K562 (cell line): Measurements from ENCODE around the gene SDSL. TPM values are rescaled to one million over a fixed set of nuclear protein-coding genes. Genes with fewer than 3 reads are reported as not detected.
A peak's percentile ranks its signal among the peaks of the same experiment; 100 is the strongest.

Experiments
- CEBPG ChIP-seq, 3 experiments: fragments of 200-800 bp in 1 of 3; sonication (Bioruptor generic) in 1 of 3; sonication (generic) in 1 of 3; formaldehyde crosslinking in 1 of 3; IDR thresholded peaks in 2 of 3; conservative IDR thresholded peaks in 1 of 3; 2 replicates each; pipeline versions ENCODE4 v1.6.1 to v1.8.0; 2016 to 2022; ENCODE audit warnings: missing compliant biosample characterization in 2 of 3, missing genetic modification characterization in 2 of 3, mild to moderate bottlenecking in 1 of 3, missing genetic modification reagents in 1 of 3
- CHCHD3 ChIP-seq: fragments of 250-450 bp; sonication (Bioruptor Pico); IDR thresholded peaks from 2 replicates; pipeline ENCODE4 v2.1.2; 2022; ENCODE audit warnings: mild to moderate bottlenecking
- ETS2 ChIP-seq: IDR thresholded peaks from 2 replicates; pipeline ENCODE4 v1.6.1; 2016; ENCODE audit warnings: borderline replicate concordance, missing genetic modification characterization, mild to moderate bottlenecking, moderate library complexity, missing compliant biosample characterization; ENCODE audit not compliant: poor library complexity, severe bottlenecking
- GABPA ChIP-seq: fragments of 200-800 bp; sonication (Bioruptor generic); conservative IDR thresholded peaks from 2 replicates; pipeline ENCODE4 v1.6.1; 2016; ENCODE audit warnings: low read depth, missing genetic modification characterization, missing compliant biosample characterization
- HNRNPLL ChIP-seq: fragments of 200-400 bp; formaldehyde crosslinking; IDR thresholded peaks from 2 replicates; pipeline ENCODE4 v1.6.1; 2017; ENCODE audit warnings: low read length, low read depth, mild to moderate bottlenecking; ENCODE audit not compliant: poor library complexity, severe bottlenecking
- MAFF ChIP-seq: IDR thresholded peaks from 2 replicates; pipeline ENCODE4 v1.6.1; 2012; ENCODE audit warnings: low read length, improper control_type of control experiment
- MAFG ChIP-seq: fragments of 450-650 bp; conservative IDR thresholded peaks from 2 replicates; pipeline ENCODE4 v1.6.1; 2016; ENCODE audit warnings: missing genetic modification characterization, missing compliant biosample characterization
- SAP30 ChIP-seq: fragments of 200-600 bp; sonication (generic); IDR thresholded peaks from 2 replicates; pipeline ENCODE4 v1.6.1; 2012; ENCODE audit warnings: borderline replicate concordance, low read depth, mild to moderate bottlenecking, moderate library complexity, low read length, control low read depth, inconsistent platforms; ENCODE audit not compliant: insufficient read depth, poor library complexity, severe bottlenecking
- SIX5 ChIP-seq, 2 experiments: IDR thresholded peaks; 2 replicates each; pipeline ENCODE4 v1.6.1; 2011; ENCODE audit warnings: low read length in 2 of 2, borderline replicate concordance in 1 of 2, low read depth in 1 of 2, mild to moderate bottlenecking in 1 of 2, moderate library complexity in 1 of 2; ENCODE audit not compliant: insufficient read depth in 1 of 2
- SMARCA4 ChIP-seq: fragments of 450-650 bp; IDR thresholded peaks from 2 replicates; pipeline ENCODE4 v1.6.1; 2016
- SMARCB1 ChIP-seq: IDR thresholded peaks from 2 replicates; pipeline ENCODE4 v1.6.1; 2011; ENCODE audit warnings: improper control_type of control experiment, low read depth; ENCODE audit not compliant: insufficient read length
- SOX6 ChIP-seq: fragments of 450-650 bp; IDR thresholded peaks from 2 replicates; pipeline ENCODE4 v1.6.1; 2014; ENCODE audit warnings: mild to moderate bottlenecking
- TCF7L2 ChIP-seq: fragments of 150-350 bp; IDR thresholded peaks from 2 replicates; pipeline ENCODE4 v1.6.1; 2016; ENCODE audit warnings: low read depth, mild to moderate bottlenecking, low read length, moderate library complexity
- XRCC4 ChIP-seq: IDR thresholded peaks from one replicate; pipeline ENCODE4 v1.6.1; 2011; ENCODE audit not compliant: insufficient read depth, insufficient read length; ENCODE audit errors: extremely low read depth
- ZC3H11A ChIP-seq: IDR thresholded peaks from 2 replicates; pipeline ENCODE4 v1.6.1; 2012; ENCODE audit warnings: low read depth, low read length, improper control_type of control experiment
- ZNF384 ChIP-seq: IDR thresholded peaks from 2 replicates; pipeline ENCODE4 v1.6.1; 2012; ENCODE audit warnings: low read depth, low read length, improper control_type of control experiment
- ZNF785 ChIP-seq: fragments of 250-450 bp; sonication (Bioruptor Pico); IDR thresholded peaks from 2 replicates; pipeline ENCODE4 v1.4.0; 2020; ENCODE audit warnings: mild to moderate bottlenecking
- polyA plus RNA-seq, 8 experiments: library from polyadenylated mRNA; depleted of rRNA in 4 of 8; stranded (reverse) in 5 of 8; unstranded in 3 of 8; fragments of >200 nt; fragmentation: Nextera tagmentation in 2 of 8; fragmentation: Illumina TruSeq in 1 of 8; extraction: Ambion mirVana in 2 of 8; extraction: Trizol in 1 of 8; gene quantifications; 2 replicates each; pipeline versions ENCODE4 v1.2.1 to v1.2.3, GENCODE V29; 2011 to 2014; ENCODE audit warnings: inconsistent platforms in 1 of 8, missing spikeins in 1 of 8
- total RNA-seq, 7 experiments: library from RNA; depleted of rRNA in 6 of 7; stranded (reverse); fragments of >200 nt in 6 of 7; fragmentation: Illumina TruSeq in 2 of 7; extraction: Trizol in 2 of 7; gene quantifications; 2 replicates each; pipeline versions ENCODE4 v1.2.1 to v1.2.3, GENCODE V29; 2011 to 2021; ENCODE audit warnings: low replicate concordance in 1 of 7
- TF ChIP-seq, protein P1 (sequence below): sonication (generic); formaldehyde crosslinking; IDR thresholded peaks from 2 replicates; pipeline ENCODE4 v1.8.1; 2023; ENCODE audit warnings: mild to moderate bottlenecking, missing genetic modification reagents
- TF ChIP-seq, protein P2 (sequence below): fragments of 150-350 bp; conservative IDR thresholded peaks from 2 replicates; pipeline ENCODE4 v1.6.1; 2014; ENCODE audit warnings: low read length
- TF ChIP-seq, protein P3 (sequence below): fragments of 250-450 bp; sonication (Bioruptor Pico); IDR thresholded peaks from 2 replicates; pipeline ENCODE4 v1.6.1; 2021; ENCODE audit warnings: mild to moderate bottlenecking
- TF ChIP-seq, protein P4 (sequence below): fragments of 250-450 bp; sonication (Bioruptor Pico); IDR thresholded peaks from 2 replicates; pipeline ENCODE4 v1.9.0; 2021; ENCODE audit warnings: mild to moderate bottlenecking

Gene SDSL
- total and polyA plus RNA-seq, 9 of the 15 experiments (the other 6 are each of a cell fraction or from before 2014, with no cell fraction given), result 0.31 to 11.0 (median 7.4) TPM

DNA sequence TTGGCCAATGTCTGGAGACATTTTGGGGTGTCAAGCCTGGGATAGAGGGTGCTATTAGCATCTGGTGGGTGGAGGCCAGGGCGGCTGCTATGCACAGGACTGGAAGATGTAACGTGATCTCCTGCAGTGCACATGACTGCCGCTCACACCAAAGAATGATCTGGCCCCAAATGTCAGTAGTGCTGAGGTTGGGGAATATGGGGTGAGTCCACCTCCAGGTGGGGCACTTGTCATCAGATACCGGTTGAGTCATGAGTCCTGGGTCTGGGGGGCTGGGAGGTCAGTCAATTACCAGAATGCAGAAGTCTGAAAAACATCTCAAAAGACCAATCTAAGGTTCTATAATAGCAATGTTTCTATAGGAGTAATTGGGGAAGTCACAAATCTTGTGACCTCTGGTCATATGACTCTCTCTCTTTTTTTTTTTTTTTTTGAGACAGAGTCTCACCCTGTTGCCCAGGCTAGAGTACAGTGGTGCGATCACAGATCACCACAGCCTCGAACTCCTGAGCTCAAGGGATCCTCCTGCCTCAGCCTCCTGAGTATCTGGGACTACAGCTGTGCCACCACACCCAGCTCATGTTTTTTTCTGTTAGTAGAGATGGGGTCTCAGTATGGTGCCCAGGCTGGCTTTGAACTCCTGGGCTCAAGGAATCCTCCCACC lies 6.0 kb upstream of the SDSL start (continued):
- TF ChIP-seq, protein P1, sequence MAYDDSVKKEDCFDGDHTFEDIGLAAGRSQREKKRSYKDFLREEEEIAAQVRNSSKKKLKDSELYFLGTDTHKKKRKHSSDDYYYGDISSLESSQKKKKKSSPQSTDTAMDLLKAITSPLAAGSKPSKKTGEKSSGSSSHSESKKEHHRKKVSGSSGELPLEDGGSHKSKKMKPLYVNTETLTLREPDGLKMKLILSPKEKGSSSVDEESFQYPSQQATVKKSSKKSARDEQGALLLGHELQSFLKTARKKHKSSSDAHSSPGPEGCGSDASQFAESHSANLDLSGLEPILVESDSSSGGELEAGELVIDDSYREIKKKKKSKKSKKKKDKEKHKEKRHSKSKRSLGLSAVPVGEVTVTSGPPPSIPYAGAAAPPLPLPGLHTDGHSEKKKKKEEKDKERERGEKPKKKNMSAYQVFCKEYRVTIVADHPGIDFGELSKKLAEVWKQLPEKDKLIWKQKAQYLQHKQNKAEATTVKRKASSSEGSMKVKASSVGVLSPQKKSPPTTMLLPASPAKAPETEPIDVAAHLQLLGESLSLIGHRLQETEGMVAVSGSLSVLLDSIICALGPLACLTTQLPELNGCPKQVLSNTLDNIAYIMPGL (CRISPR knock-in tag), result no peak
- TF ChIP-seq SOX6 (peak; percentile 41; the same call in 1 of the 2 replicates), CHCHD3 (CRISPR knock-in tag) (no peak), CEBPG (CRISPR knock-in tag; IDR thresholded peaks at IDR 0.05) (no peak), CEBPG (tag; conservative IDR thresholded peaks at IDR 0.05 in 1 of 2, IDR thresholded peaks at IDR 0.05 in 1 of 2) (no peak), SIX5 (IDR thresholded peaks at IDR 0.05; ENCODE audit: borderline replicate concordance in 1 of 2, insufficient read depth in 1 of 2, low read depth in 1 of 2, low read length in 2 of 2) (no peak), MAFG (peak; percentile 48), ZC3H11A (no peak), MAFF (peak; percentile 0; the same call in 1 of the 2 replicates), HNRNPLL (no peak), SMARCA4 (peak; percentile 22; the same call in 1 of the 2 replicates), GABPA (no peak), ZNF785 (CRISPR knock-in tag) (no peak), SAP30 (no peak), ZNF384 (peak; percentile 92), SMARCB1 (no peak), TCF7L2 (0 out of 2 replicates have a peak, but pooled peaks have one; percentile 34), XRCC4 (no peak), ETS2 (tag) (no peak)
- TF ChIP-seq, protein P2, sequence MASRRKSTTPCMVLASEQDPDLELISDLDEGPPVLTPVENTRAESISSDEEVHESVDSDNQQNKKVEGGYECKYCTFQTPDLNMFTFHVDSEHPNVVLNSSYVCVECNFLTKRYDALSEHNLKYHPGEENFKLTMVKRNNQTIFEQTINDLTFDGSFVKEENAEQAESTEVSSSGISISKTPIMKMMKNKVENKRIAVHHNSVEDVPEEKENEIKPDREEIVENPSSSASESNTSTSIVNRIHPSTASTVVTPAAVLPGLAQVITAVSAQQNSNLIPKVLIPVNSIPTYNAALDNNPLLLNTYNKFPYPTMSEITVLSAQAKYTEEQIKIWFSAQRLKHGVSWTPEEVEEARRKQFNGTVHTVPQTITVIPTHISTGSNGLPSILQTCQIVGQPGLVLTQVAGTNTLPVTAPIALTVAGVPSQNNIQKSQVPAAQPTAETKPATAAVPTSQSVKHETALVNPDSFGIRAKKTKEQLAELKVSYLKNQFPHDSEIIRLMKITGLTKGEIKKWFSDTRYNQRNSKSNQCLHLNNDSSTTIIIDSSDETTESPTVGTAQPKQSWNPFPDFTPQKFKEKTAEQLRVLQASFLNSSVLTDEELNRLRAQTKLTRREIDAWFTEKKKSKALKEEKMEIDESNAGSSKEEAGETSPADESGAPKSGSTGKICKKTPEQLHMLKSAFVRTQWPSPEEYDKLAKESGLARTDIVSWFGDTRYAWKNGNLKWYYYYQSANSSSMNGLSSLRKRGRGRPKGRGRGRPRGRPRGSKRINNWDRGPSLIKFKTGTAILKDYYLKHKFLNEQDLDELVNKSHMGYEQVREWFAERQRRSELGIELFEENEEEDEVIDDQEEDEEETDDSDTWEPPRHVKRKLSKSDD, result no peak
- TF ChIP-seq, protein P3, sequence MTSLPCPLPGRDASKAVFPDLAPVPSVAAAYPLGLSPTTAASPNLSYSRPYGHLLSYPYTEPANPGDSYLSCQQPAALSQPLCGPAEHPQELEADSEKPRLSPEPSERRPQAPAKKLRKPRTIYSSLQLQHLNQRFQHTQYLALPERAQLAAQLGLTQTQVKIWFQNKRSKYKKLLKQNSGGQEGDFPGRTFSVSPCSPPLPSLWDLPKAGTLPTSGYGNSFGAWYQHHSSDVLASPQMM (CRISPR knock-in tag), result no peak
- TF ChIP-seq, protein P4, sequence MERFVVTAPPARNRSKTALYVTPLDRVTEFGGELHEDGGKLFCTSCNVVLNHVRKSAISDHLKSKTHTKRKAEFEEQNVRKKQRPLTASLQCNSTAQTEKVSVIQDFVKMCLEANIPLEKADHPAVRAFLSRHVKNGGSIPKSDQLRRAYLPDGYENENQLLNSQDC (CRISPR knock-in tag), result no peak
